Esophagus squamous epithelium (tissue), 4 donors: ENCODE data around the gene PIF1.

Experiments
- CTCF ChIP-seq, 6 experiments: fragments of 450-650 bp in 4 of 6; fragments of 200-600 bp in 2 of 6; sonication (generic) in 2 of 6; IDR thresholded peaks; one replicate each; pipeline ENCODE4 v1.5.1; 2016 to 2019; ENCODE audit warnings: antibody characterized with exemption in 6 of 6, mild to moderate bottlenecking in 4 of 6, moderate library complexity in 4 of 6
- POLR2A ChIP-seq, 4 donors: fragments of 450-650 bp; IDR thresholded peaks; one replicate each; pipeline ENCODE4 v1.6.1; 2017; ENCODE audit warnings: antibody characterized with exemption in 4 of 4, mild to moderate bottlenecking in 4 of 4, moderate library complexity in 3 of 4

- TF ChIP-seq CTCF (IDR thresholded peaks at IDR 0.05) (no peak), POLR2A (IDR thresholded peaks at IDR 0.05) (no peak)
These were observed 59.4 kb downstream of the PIF1 start for GRCh38 chr15:64766058-64766457.
